Suprapubic skin (tissue), 3 donors: ENCODE results near the gene LARGE1.

Source experiments
- CTCF ChIP-seq, 2 donors: fragments of 200-600 bp in 1 of 2; fragments of 450-650 bp in 1 of 2; sonication (generic) in 1 of 2; IDR thresholded peaks; one replicate each; pipeline ENCODE4 v1.5.1; 2016 to 2019; ENCODE audit warnings: antibody characterized with exemption in 2 of 2, mild to moderate bottlenecking in 1 of 2, moderate library complexity in 1 of 2
- EP300 ChIP-seq: sonication (generic); formaldehyde crosslinking; IDR thresholded peaks from one replicate; pipeline ENCODE4 v1.6.1; 2017; ENCODE audit warnings: antibody characterized with exemption

- TF ChIP-seq EP300 (no peak), CTCF (IDR thresholded peaks at IDR 0.05) (no peak)
Measured at GRCh38 chr22:33766091-33766490, 154.2 kb downstream of the LARGE1 start.
